Glutamatergic neuron (in vitro differentiated cells): ENCODE measurements around the gene TOMM7. TPM values are rescaled to one million over a fixed set of nuclear protein-coding genes. Genes with fewer than 3 reads are reported as not detected.
"Not testable (repeated sequence)": the region's sequence is repeated elsewhere in the genome, so short reads cannot be mapped to it uniquely, and the experiment has no call there.

Source experiments
- DNase-seq: peaks from one replicate; pipeline ENCODE4 v3.0.0; 2022
- H3K27ac Mint-ChIP-seq: one replicate; pipeline ENCODE4 v1.8.0; 2020; ENCODE audit warnings: mild to moderate bottlenecking, mixed read lengths, inconsistent platforms; ENCODE audit not compliant: unreplicated experiment
- H3K27me3 Mint-ChIP-seq: one replicate; pipeline ENCODE4 v1.8.0; 2020; ENCODE audit warnings: mild to moderate bottlenecking, moderate library complexity, mixed read lengths, inconsistent platforms; ENCODE audit not compliant: unreplicated experiment
- H3K36me3 Mint-ChIP-seq: one replicate; pipeline ENCODE4 v1.8.0; 2020; ENCODE audit warnings: mild to moderate bottlenecking, mixed read lengths, inconsistent platforms; ENCODE audit not compliant: unreplicated experiment
- H3K4me1 Mint-ChIP-seq: one replicate; pipeline ENCODE4 v1.8.0; 2020; ENCODE audit warnings: mild to moderate bottlenecking, low read depth, mixed read lengths, inconsistent platforms; ENCODE audit not compliant: unreplicated experiment
- H3K4me3 Mint-ChIP-seq: one replicate; pipeline ENCODE4 v1.8.0; 2020; ENCODE audit warnings: mild to moderate bottlenecking, mixed read lengths, inconsistent platforms; ENCODE audit not compliant: unreplicated experiment
- H3K9me3 Mint-ChIP-seq: one replicate; pipeline ENCODE4 v1.8.0; 2020; ENCODE audit warnings: mild to moderate bottlenecking, moderate library complexity, mixed read lengths, inconsistent platforms; ENCODE audit not compliant: unreplicated experiment
- total RNA-seq: library from RNA; stranded (reverse); fragmentation: NEBNext Ultra II Directional; extraction: Animal tissue kit (Norgen Biotek cat#: 25700); gene quantifications from one replicate; pipeline ENCODE4 v1.2.1, GENCODE V29; 2021; ENCODE audit not compliant: unreplicated experiment
- TF ChIP-seq, protein P1 (sequence below): fragments of 200-600 bp; sonication (generic); IDR thresholded peaks from one replicate; pipeline ENCODE4 v1.5.0; 2021; ENCODE audit not compliant: partially characterized antibody, unreplicated experiment

TOMM7 gene
- total RNA-seq, 1 donor from 2014 or later, result 111 TPM

DNA sequence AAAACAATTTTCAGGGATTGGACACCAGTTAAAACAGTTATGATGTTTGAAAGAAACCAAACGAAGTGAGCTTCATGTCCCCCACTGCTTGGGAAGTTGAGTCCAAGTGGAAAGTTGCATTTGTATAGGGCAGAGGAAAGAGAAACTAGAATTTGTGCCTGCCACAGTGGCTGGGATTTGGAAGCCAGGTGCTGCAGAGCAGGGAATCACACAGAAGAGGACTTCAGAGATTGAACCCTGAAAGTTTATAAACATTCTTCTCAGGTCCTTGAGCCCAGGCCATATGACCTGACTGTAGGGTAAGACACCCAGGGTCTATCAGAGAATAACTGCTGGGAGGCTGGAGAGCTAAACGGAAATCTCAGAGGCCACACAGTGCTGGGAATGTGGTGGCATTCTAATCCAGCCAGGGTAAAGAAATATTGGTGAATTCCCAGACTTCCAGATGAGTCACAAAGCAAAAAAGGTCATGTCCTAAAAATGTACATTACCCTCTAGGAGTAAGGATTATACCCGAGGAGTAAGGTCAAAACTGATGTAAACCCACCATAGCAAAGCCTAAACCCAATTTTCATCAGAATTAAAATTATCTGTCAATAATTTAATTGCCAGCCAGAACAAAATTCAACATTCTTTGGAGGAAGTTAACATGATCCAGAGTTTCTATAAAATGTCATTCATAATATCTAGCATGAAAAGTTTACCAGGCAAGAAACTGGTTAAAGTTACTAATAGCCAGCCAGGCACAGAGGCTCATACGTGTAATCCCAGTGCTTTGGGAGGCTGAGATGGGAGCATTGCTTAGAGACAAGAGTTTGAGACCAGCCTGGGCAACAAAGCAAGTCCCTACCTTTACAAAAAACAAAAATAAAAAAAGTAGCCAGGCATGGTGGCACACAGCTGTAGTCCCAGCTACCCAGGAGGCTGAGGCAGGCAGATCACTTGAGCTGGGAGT lies 31.2 kb downstream of the TOMM7 start:
- no peak for DNase-seq

DNA sequence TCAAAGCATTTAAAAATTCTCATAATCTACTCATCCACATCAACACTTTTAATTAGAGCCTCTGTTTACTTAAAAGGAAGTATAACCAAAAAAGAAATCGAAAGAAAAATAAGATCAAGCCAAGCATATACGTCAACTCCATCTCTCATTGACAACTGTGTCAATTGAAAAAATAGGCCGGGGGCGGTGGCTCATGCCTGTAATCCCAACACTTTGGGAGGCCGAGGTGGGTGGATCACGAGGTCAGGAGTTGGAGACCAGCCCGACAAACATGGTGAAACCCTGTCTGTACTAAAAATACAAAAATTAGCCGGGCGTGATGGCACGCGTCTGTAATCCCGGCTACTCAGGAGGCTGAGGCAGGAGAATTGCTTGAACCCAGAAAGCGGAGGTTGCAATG lies 32.0 kb downstream of the TOMM7 start:
- not testable (repeated sequence) for H3K4me1 Mint-ChIP-seq, H3K4me3 Mint-ChIP-seq, H3K27ac Mint-ChIP-seq, H3K36me3 Mint-ChIP-seq, DNase-seq, H3K27me3 Mint-ChIP-seq, H3K9me3 Mint-ChIP-seq

More for the DNA sequence above, 31.2 kb downstream of the TOMM7 start:
- H3K4me3 Mint-ChIP-seq, result no peak overlapping the region
- no peak overlapping the region for H3K27ac Mint-ChIP-seq
- no peaks in the 10 kb centered on the region for H3K4me1 Mint-ChIP-seq
- H3K9me3 Mint-ChIP-seq, result no peaks in the 10 kb centered on the region
- H3K27me3 Mint-ChIP-seq, result no peaks in the 10 kb centered on the region
- H3K36me3 Mint-ChIP-seq, result peaks cover 7% of the 10 kb centered on the region
- TF ChIP-seq, protein P1, sequence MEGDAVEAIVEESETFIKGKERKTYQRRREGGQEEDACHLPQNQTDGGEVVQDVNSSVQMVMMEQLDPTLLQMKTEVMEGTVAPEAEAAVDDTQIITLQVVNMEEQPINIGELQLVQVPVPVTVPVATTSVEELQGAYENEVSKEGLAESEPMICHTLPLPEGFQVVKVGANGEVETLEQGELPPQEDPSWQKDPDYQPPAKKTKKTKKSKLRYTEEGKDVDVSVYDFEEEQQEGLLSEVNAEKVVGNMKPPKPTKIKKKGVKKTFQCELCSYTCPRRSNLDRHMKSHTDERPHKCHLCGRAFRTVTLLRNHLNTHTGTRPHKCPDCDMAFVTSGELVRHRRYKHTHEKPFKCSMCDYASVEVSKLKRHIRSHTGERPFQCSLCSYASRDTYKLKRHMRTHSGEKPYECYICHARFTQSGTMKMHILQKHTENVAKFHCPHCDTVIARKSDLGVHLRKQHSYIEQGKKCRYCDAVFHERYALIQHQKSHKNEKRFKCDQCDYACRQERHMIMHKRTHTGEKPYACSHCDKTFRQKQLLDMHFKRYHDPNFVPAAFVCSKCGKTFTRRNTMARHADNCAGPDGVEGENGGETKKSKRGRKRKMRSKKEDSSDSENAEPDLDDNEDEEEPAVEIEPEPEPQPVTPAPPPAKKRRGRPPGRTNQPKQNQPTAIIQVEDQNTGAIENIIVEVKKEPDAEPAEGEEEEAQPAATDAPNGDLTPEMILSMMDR, result no peak

DNA sequence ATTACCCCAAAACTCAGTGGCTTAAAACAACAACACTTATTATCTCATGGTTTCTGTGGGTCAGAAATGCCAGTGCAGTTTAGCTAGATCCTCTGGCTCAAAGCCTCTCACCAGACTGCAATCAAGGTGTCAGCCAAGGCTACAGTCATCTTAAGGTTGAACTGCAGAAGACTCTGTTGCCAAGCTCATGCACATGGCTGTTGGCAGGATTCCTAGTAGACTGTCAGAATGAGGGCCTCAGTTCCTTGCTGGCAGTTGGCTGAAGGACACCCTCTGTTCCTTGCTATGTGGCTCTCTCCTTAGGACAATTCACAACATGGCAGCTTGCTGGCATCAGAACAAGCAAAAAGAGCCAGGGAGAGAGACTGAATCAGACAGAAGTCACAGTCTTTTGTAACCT lies 34.7 kb downstream of the TOMM7 start:
- H3K36me3 Mint-ChIP-seq, result no peaks in the 10 kb centered on the region
- H3K4me3 Mint-ChIP-seq, result no peak overlapping the region
- no peaks in the 10 kb centered on the region for H3K9me3 Mint-ChIP-seq
- no peak overlapping the region for H3K27ac Mint-ChIP-seq
- H3K27me3 Mint-ChIP-seq, result peaks cover under 1% of the 10 kb centered on the region
- H3K4me1 Mint-ChIP-seq, result no peaks in the 10 kb centered on the region
- TF ChIP-seq, protein P1, result no peak
- no peak for DNase-seq

DNA sequence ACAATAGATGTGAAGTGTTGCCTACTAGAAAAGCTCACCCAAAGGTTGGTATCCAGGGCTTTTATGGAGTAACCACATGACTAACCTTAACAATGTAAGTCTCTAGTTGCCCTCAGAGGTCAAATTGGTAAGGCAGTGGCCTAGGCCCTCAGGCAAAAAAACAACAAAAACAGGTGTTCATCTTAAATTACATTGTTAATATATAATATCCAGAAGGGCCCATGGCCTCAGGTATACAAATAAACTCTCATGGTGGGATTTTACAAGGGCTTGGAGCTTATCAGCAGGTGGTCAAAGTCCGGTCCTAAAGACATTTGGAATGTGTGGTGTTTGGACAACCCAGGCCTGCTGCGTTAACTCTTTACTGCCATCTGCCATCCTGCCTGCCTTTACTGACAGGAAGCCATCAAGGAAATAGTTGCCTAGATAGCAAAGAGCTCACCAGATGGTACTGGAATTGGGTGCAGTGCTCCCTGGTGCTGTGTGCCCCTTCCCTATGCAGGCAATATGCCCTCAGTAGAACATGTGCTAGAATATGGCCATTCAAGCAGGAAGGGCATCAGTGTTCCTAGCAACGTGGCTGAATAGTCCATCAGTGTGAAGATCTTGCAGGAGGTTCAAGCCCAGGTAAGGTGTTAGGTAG lies 36.2 kb downstream of the TOMM7 start:
- TF ChIP-seq, protein P1, result no peak
- Mint-ChIP-seq H3K9me3 (no peaks in the 10 kb centered on the region), H3K27ac (no peak overlapping the region), H3K36me3 (peaks cover 3% of the 10 kb centered on the region), H3K4me1 (no peaks in the 10 kb centered on the region), H3K4me3 (no peak overlapping the region), H3K27me3 (peaks cover 4% of the 10 kb centered on the region)
- no peak for DNase-seq

DNA sequence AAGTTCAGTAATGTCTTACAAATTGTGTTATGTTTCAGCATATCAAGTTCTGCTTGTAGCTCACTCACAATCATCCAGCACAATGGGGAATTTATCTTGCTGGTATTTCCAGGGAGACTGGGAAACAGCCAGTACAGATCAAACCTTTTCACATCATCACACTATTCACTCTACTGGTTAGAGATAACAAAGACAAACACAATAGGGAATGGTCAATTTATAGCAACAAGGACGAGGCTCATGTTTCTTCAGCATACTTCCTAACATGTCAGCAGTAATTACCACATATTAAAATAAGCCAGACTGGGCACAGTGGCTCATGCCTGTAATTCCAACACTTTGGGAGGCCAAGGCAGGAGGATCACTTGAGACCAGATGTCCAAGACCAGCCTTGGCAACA lies 38.3 kb downstream of the TOMM7 start:
- Mint-ChIP-seq H3K4me3 (no peak overlapping the region), H3K36me3 (peaks cover 3% of the 10 kb centered on the region), H3K9me3 (no peaks in the 10 kb centered on the region), H3K4me1 (no peaks in the 10 kb centered on the region), H3K27ac (no peak overlapping the region), H3K27me3 (peaks cover 4% of the 10 kb centered on the region)
- TF ChIP-seq, protein P1, result no peak
- DNase-seq, result no peak
